GM23338 (cell line): ENCODE data around the gene IL10. TPM values are rescaled to one million over a fixed set of nuclear protein-coding genes. Genes with fewer than 3 reads are reported as not detected.

Source experiments
- ATAC-seq: fragments of 200-7000 bp; cut with Tn5 transposase; 3 replicates; pipeline ENCODE4 v1.9.1; 2020
- DNase-seq: peaks from one replicate; pipeline ENCODE4 v3.0.0-alpha.2; 2015; ENCODE audit warnings: low spot score
- H2AFZ ChIP-seq: fragments of 200-600 bp; sonication (generic); 2 replicates; pipeline ENCODE4 v1.8.0; 2016; ENCODE audit warnings: antibody characterized with exemption, mild to moderate bottlenecking, moderate library complexity
- H3F3A ChIP-seq: fragments of 200-600 bp; sonication (generic); replicated peaks from 2 replicates; pipeline ENCODE4 v1.8.0; 2017; ENCODE audit warnings: antibody characterized with exemption, mixed run types, low read depth
- H3K27ac ChIP-seq: fragments of 200-600 bp; sonication (generic); 2 replicates; pipeline ENCODE4 v1.6.1; 2016; ENCODE audit warnings: low read depth
- H3K27me3 ChIP-seq: fragments of 200-600 bp; sonication (generic); 2 replicates; pipeline ENCODE4 v1.8.0; 2016; ENCODE audit warnings: mild to moderate bottlenecking, mixed run types, moderate library complexity; ENCODE audit not compliant: insufficient read depth
- H3K36me3 ChIP-seq: fragments of 200-600 bp; sonication (generic); 2 replicates; pipeline ENCODE4 v1.8.0; 2016; ENCODE audit warnings: mild to moderate bottlenecking; ENCODE audit not compliant: insufficient read depth
- H3K4me1 ChIP-seq: fragments of 200-600 bp; sonication (generic); 2 replicates; pipeline ENCODE4 v1.8.0; 2016; ENCODE audit warnings: mild to moderate bottlenecking, moderate library complexity; ENCODE audit not compliant: insufficient read depth
- H3K4me2 ChIP-seq: fragments of 200-600 bp; sonication (generic); 2 replicates; pipeline ENCODE4 v1.7.1; 2017; ENCODE audit warnings: mixed run types
- H3K4me3 ChIP-seq: fragments of 200-600 bp; sonication (generic); 2 replicates; pipeline ENCODE4 v1.6.1; 2016; ENCODE audit warnings: mixed run types
- H3K79me2 ChIP-seq: fragments of 200-600 bp; sonication (generic); replicated peaks from 2 replicates; pipeline ENCODE4 v1.8.0; 2017; ENCODE audit warnings: mild to moderate bottlenecking; ENCODE audit not compliant: insufficient read depth
- H3K9me2 ChIP-seq: fragments of 200-600 bp; sonication (generic); 2 replicates; pipeline ENCODE4 v1.8.0; 2017; ENCODE audit not compliant: insufficient read depth
- H4K20me1 ChIP-seq: fragments of 200-600 bp; sonication (generic); replicated peaks from 2 replicates; pipeline ENCODE4 v1.8.0; 2017; ENCODE audit warnings: mild to moderate bottlenecking; ENCODE audit not compliant: insufficient read depth
- H3K27ac Mint-ChIP-seq: 2 replicates; pipeline ENCODE4 v1.8.0; 2020; ENCODE audit warnings: inconsistent platforms, mild to moderate bottlenecking, moderate library complexity, mixed read lengths
- H3K27me3 Mint-ChIP-seq: 3 replicates; pipeline ENCODE4 v1.8.0; 2022; ENCODE audit warnings: low read depth, mild to moderate bottlenecking, moderate library complexity, mixed read lengths, inconsistent platforms; ENCODE audit not compliant: insufficient read depth, poor library complexity
- H3K36me3 Mint-ChIP-seq: 3 replicates; pipeline ENCODE4 v1.8.0; 2021; ENCODE audit warnings: low read depth, mild to moderate bottlenecking, inconsistent platforms, moderate library complexity, mixed read lengths
- H3K4me1 Mint-ChIP-seq: 3 replicates; pipeline ENCODE4 v1.8.0; 2020; ENCODE audit warnings: mild to moderate bottlenecking, inconsistent platforms, mixed read lengths
- H3K4me3 Mint-ChIP-seq: 3 replicates; pipeline ENCODE4 v1.8.0; 2021; ENCODE audit warnings: moderate library complexity, mild to moderate bottlenecking, inconsistent platforms, mixed read lengths
- H3K9me3 Mint-ChIP-seq: 3 replicates; pipeline ENCODE4 v1.8.0; 2020; ENCODE audit warnings: moderate library complexity, mild to moderate bottlenecking, inconsistent platforms, mixed read lengths
- CREB1 ChIP-seq: fragments of 250-450 bp; sonication (Bioruptor Pico); IDR thresholded peaks from 2 replicates; pipeline ENCODE4 v1.5.0; 2020; ENCODE audit warnings: low read depth, mild to moderate bottlenecking, moderate library complexity
- EZH2 ChIP-seq: fragments of 200-600 bp; sonication (generic); IDR thresholded peaks from one replicate; pipeline ENCODE4 v1.8.0; 2017; ENCODE audit warnings: antibody characterized with exemption, mild to moderate bottlenecking, low read depth; ENCODE audit not compliant: unreplicated experiment
- EZH2phosphoT487 ChIP-seq: fragments of 200-600 bp; sonication (generic); IDR thresholded peaks from one replicate; pipeline ENCODE4 v1.8.1; 2018; ENCODE audit warnings: antibody characterized with exemption; ENCODE audit not compliant: unreplicated experiment
- JUNB ChIP-seq: IDR thresholded peaks from one replicate; pipeline ENCODE4 v1.6.1; 2016; ENCODE audit warnings: antibody characterized with exemption; ENCODE audit not compliant: unreplicated experiment
- NANOG ChIP-seq: IDR thresholded peaks from 2 replicates; pipeline ENCODE4 v1.6.1; 2016; ENCODE audit warnings: antibody characterized with exemption, borderline replicate concordance
- POLR2AphosphoS5 ChIP-seq: IDR thresholded peaks from 2 replicates; pipeline ENCODE4 v1.6.1; 2016; ENCODE audit warnings: antibody characterized with exemption, low read depth
- STAT1 ChIP-seq: IDR thresholded peaks from one replicate; pipeline ENCODE4 v1.6.1; 2016; ENCODE audit warnings: antibody characterized with exemption; ENCODE audit not compliant: unreplicated experiment
- ZNF114 ChIP-seq: fragments of 250-450 bp; sonication (Bioruptor Pico); IDR thresholded peaks from 2 replicates; pipeline ENCODE4 v1.5.0; 2020; ENCODE audit warnings: mild to moderate bottlenecking, moderate library complexity
- ZNF331 ChIP-seq: fragments of 250-450 bp; sonication (Bioruptor Pico); IDR thresholded peaks from 2 replicates; pipeline ENCODE4 v1.5.0; 2020; ENCODE audit warnings: low read depth, mild to moderate bottlenecking, moderate library complexity
- polyA plus RNA-seq: library from polyadenylated mRNA; unstranded; fragments of >200 nt; fragmentation: Nextera tagmentation; extraction: Ambion mirVana; gene quantifications from 2 replicates; pipeline ENCODE4 v1.2.1, GENCODE V29; 2016
- total RNA-seq: library from RNA; depleted of rRNA; stranded (reverse); fragments of >200 nt; shearing (Covaris generic); gene quantifications from 2 replicates; pipeline ENCODE4 v1.2.3, GENCODE V29; 2014
- TF ChIP-seq, protein P1 (sequence below), 2 experiments: fragments of 200-600 bp in 1 of 2; sonication (generic) in 1 of 2; conservative IDR thresholded peaks; 2 replicates each; pipeline versions ENCODE4 v1.5.1 to v1.6.1; 2016 to 2017; ENCODE audit warnings: antibody characterized with exemption in 2 of 2, low read depth in 2 of 2, mild to moderate bottlenecking in 2 of 2, moderate library complexity in 1 of 2
- TF ChIP-seq, protein P2 (sequence below): IDR thresholded peaks from 2 replicates; pipeline ENCODE4 v1.6.1; 2016; ENCODE audit warnings: antibody characterized with exemption
- TF ChIP-seq, protein P3 (sequence below): IDR thresholded peaks from one replicate; pipeline ENCODE4 v1.6.1; 2018; ENCODE audit warnings: antibody characterized with exemption; ENCODE audit not compliant: unreplicated experiment

The IL10 gene
- total and polyA plus RNA-seq, 2 experiments from 2014 or later: not detected

DNA sequence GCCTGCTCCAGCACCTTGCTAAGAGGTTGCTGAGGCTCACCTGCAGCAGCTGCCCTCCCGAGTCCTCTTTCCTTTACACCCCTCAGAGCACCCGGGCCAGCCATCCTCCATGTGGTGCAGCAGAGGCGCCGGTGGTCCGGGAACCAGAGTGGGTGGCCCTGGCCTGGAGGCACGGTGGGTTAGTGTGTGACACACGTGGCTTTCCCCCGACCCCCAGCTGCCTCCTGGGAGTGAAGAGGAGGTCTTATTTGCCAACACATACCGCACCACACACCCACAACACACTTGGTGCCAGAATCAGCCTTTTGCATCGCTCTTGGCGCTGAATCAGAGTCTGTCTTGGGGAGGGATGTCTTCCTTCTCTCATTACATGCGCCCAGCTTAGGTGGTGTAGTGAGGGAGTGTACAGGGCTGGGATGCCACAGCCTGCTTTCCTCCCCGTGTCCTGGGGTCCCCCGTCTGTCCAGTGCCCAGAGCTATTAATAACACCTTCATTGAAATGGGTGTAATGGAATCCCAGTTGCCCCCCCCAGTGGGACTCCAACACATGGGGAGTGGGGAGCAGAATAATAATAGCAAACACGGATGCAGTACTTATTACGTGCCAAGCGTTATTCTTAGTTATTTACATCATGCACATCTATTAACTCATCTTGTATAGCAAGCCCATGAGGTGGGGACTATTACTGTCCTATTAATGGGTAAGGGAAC, 49.4 kb downstream of the IL10 start (continued):
- TF ChIP-seq, protein P1, sequence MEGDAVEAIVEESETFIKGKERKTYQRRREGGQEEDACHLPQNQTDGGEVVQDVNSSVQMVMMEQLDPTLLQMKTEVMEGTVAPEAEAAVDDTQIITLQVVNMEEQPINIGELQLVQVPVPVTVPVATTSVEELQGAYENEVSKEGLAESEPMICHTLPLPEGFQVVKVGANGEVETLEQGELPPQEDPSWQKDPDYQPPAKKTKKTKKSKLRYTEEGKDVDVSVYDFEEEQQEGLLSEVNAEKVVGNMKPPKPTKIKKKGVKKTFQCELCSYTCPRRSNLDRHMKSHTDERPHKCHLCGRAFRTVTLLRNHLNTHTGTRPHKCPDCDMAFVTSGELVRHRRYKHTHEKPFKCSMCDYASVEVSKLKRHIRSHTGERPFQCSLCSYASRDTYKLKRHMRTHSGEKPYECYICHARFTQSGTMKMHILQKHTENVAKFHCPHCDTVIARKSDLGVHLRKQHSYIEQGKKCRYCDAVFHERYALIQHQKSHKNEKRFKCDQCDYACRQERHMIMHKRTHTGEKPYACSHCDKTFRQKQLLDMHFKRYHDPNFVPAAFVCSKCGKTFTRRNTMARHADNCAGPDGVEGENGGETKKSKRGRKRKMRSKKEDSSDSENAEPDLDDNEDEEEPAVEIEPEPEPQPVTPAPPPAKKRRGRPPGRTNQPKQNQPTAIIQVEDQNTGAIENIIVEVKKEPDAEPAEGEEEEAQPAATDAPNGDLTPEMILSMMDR (conservative IDR thresholded peaks at IDR 0.05; ENCODE audit: low read depth in 2 of 2): no peak
- TF ChIP-seq, protein P2, sequence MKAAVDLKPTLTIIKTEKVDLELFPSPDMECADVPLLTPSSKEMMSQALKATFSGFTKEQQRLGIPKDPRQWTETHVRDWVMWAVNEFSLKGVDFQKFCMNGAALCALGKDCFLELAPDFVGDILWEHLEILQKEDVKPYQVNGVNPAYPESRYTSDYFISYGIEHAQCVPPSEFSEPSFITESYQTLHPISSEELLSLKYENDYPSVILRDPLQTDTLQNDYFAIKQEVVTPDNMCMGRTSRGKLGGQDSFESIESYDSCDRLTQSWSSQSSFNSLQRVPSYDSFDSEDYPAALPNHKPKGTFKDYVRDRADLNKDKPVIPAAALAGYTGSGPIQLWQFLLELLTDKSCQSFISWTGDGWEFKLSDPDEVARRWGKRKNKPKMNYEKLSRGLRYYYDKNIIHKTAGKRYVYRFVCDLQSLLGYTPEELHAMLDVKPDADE: no peak
- TF ChIP-seq, protein P3, sequence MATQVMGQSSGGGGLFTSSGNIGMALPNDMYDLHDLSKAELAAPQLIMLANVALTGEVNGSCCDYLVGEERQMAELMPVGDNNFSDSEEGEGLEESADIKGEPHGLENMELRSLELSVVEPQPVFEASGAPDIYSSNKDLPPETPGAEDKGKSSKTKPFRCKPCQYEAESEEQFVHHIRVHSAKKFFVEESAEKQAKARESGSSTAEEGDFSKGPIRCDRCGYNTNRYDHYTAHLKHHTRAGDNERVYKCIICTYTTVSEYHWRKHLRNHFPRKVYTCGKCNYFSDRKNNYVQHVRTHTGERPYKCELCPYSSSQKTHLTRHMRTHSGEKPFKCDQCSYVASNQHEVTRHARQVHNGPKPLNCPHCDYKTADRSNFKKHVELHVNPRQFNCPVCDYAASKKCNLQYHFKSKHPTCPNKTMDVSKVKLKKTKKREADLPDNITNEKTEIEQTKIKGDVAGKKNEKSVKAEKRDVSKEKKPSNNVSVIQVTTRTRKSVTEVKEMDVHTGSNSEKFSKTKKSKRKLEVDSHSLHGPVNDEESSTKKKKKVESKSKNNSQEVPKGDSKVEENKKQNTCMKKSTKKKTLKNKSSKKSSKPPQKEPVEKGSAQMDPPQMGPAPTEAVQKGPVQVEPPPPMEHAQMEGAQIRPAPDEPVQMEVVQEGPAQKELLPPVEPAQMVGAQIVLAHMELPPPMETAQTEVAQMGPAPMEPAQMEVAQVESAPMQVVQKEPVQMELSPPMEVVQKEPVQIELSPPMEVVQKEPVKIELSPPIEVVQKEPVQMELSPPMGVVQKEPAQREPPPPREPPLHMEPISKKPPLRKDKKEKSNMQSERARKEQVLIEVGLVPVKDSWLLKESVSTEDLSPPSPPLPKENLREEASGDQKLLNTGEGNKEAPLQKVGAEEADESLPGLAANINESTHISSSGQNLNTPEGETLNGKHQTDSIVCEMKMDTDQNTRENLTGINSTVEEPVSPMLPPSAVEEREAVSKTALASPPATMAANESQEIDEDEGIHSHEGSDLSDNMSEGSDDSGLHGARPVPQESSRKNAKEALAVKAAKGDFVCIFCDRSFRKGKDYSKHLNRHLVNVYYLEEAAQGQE: no peak

DNA sequence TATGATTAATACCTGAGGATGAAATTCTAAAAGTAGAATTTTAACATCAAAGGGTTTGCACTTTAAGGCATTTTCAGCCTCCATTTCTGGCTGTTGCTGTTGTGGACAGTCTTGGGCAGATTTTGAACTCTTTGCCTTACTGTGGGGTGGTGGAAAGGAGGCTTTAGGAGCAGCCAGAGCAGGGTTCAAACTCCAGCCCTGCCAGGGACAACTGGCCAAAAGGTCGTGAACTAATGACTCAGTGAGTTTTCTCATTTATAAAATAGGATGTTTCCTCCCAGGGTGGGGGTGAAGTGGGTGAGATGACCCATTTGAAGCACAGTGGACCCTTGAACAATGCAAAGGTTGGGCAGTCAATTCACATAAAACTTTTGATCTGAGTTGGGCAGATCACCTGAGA, 50.8 kb downstream of the IL10 start:
- Mint-ChIP-seq H3K9me3 (no peaks in the 10 kb centered on the region; the same call in 2 of the 3 replicates), H3K4me3 (no peak overlapping the region), H3K36me3 (no peaks in the 10 kb centered on the region; the same call in 2 of the 3 replicates), H3K27me3 (peaks cover 4% of the 10 kb centered on the region), H3K4me1 (peaks cover 27% of the 10 kb centered on the region), H3K27ac (peak overlapping the region; percentile 33; the same call in 1 of the 2 replicates)
- H3F3A ChIP-seq: no peaks in the 10 kb centered on the region
- H3K27ac ChIP-seq: no peak overlapping the region
- H3K36me3 ChIP-seq: no peaks in the 10 kb centered on the region
- no peak overlapping the region for H2AFZ ChIP-seq
- peaks cover 31% of the 10 kb centered on the region for H4K20me1 ChIP-seq
- no peaks in the 10 kb centered on the region for H3K9me2 ChIP-seq
- H3K27me3 ChIP-seq: no peaks in the 10 kb centered on the region
- DNase-seq: no peak
- no peak overlapping the region for H3K4me2 ChIP-seq
- H3K4me1 ChIP-seq: peaks cover 19% of the 10 kb centered on the region
- ATAC-seq: no peak
- H3K79me2 ChIP-seq: peaks cover 59% of the 10 kb centered on the region
- no peak overlapping the region for H3K4me3 ChIP-seq
- TF ChIP-seq JUNB (no peak), EZH2phosphoT487 (no peak), EZH2 (no peak), POLR2AphosphoS5 (no peak), NANOG (no peak), STAT1 (no peak), ZNF114 (CRISPR knock-in tag) (no peak), CREB1 (CRISPR knock-in tag) (no peak), ZNF331 (CRISPR knock-in tag) (no peak)
- TF ChIP-seq, protein P3: no peak
- TF ChIP-seq, protein P1 (conservative IDR thresholded peaks at IDR 0.05; ENCODE audit: low read depth in 2 of 2): no peak
- TF ChIP-seq, protein P2: no peak
